ENCODE data around the gene PPP6R1. TPM values are rescaled to one million over a fixed set of nuclear protein-coding genes. Genes with fewer than 3 reads are reported as not detected.
"Not testable (repeated sequence)": the region's sequence is repeated elsewhere in the genome, so short reads cannot be mapped to it uniquely, and the experiment has no call there.

PPP6R1 gene
- total RNA-seq, 1 experiment from 2014 or later, result 96.7 TPM

GRCh38 chr19:55202199-55202598 lies 56.6 kb downstream of the PPP6R1 start:
- H3K9ac ChIP-seq (ENCODE audit: low read length); H3K27me3 ChIP-seq (ENCODE audit: insufficient read depth, low read length); H3K36me3 ChIP-seq (ENCODE audit: control insufficient read depth in 1 of 2, insufficient read depth in 2 of 2, low read length in 2 of 2); H3K79me2 ChIP-seq (ENCODE audit: insufficient read depth, low read length); H4K20me1 ChIP-seq (ENCODE audit: insufficient read depth); POLR2A ChIA-PET; H3K4me3 ChIP-seq (replicated peaks in 1 of 2; ENCODE audit: low read depth in 1 of 2, low read length in 2 of 2); H3K4me2 ChIP-seq (ENCODE audit: low read length); H3K9me2 ChIP-seq (ENCODE audit: insufficient read depth); intact Hi-C loops (cut with micrococcal nuclease); H3K9me3 ChIP-seq (ENCODE audit: control insufficient read depth in 1 of 2, insufficient read depth in 1 of 2, low read depth in 1 of 2, low read length in 2 of 2); DNase-seq (ENCODE audit: low read depth, low spot score); RAD21 ChIA-PET (ENCODE audit: low non-redundant PET in 1 of 2, low total read pairs in 2 of 2, uncharacterized antibody in 2 of 2, unreplicated experiment in 2 of 2); BruUV-seq (replicated peaks); H3K27ac ChIP-seq (ENCODE audit: low read depth, low read length); H2AFZ ChIP-seq (ENCODE audit: low read depth, low read length, poor library complexity, severe bottlenecking); ATAC-seq: not testable (repeated sequence)
- peaks cover 4 to 15% of the 10 kb centered on the region in 2 experiments for H3K4me1 ChIP-seq (ENCODE audit: control insufficient read depth in 1 of 2, insufficient read depth in 2 of 2, low read length in 2 of 2)
- 0 out of 6 replicates have a peak, but pooled peaks of 2 of the 3 experiments have one; percentile 18 to 24 for TF ChIP-seq CTCF (IDR thresholded peaks at IDR 0.05 in 2 of 3, conservative IDR thresholded peaks at IDR 0.05 in 1 of 3; ENCODE audit: borderline replicate concordance in 1 of 3, insufficient read depth in 1 of 3, low read depth in 2 of 3, low read length in 2 of 3)
- 0 out of 2 replicates have a peak, but pooled peaks have one; percentile 15 for TF ChIP-seq RAD21 (IDR thresholded peaks at IDR 0.05; ENCODE audit: low read depth)
- CTCF ChIA-PET, result interaction anchor here (0.6 kb wide), 1 partner anchor 56 kb away, joined by 5 read pairs; no protein-coding TSS in a partner anchor

GRCh38 chr19:55199620-55200204 lies 59.1 kb downstream of the PPP6R1 start:
- ChIA-PET CTCF (no interaction called here), POLR2A (no interaction called here)
- TF ChIP-seq CBX3 (IDR thresholded peaks at IDR 0.05; ENCODE audit: low read depth), result no peak
- TF ChIP-seq FOSL1 (IDR thresholded peaks at IDR 0.05; ENCODE audit: low read depth), result no peak
- no peak for TF ChIP-seq MAX (IDR thresholded peaks at IDR 0.05)
- TF ChIP-seq JUND (IDR thresholded peaks at IDR 0.05), result no peak
- no peak for TF ChIP-seq REST (IDR thresholded peaks at IDR 0.05; ENCODE audit: low read depth)
- no peak for TF ChIP-seq SIN3A (IDR thresholded peaks at IDR 0.05; ENCODE audit: low read depth)
- no peak for TF ChIP-seq CEBPB (IDR thresholded peaks at IDR 0.05; ENCODE audit: low read depth)
- TF ChIP-seq ATF3 (IDR thresholded peaks at IDR 0.05), result no peak
- TF ChIP-seq CTCF (IDR thresholded peaks at IDR 0.05 in 2 of 3, conservative IDR thresholded peaks at IDR 0.05 in 1 of 3; ENCODE audit: borderline replicate concordance in 1 of 3, insufficient read depth in 1 of 3, low read depth in 2 of 3, low read length in 2 of 3), result no peak
- TF ChIP-seq EZH2 (IDR thresholded peaks at IDR 0.05), result no peak

More at GRCh38 chr19:55199620-55200204, 59.1 kb downstream of the PPP6R1 start:
- H3K4me2 ChIP-seq (ENCODE audit: low read length), result no peak overlapping the region
- H3K27me3 ChIP-seq (ENCODE audit: insufficient read depth, low read length), result no peaks in the 10 kb centered on the region
- RAD21 ChIA-PET (ENCODE audit: low non-redundant PET in 1 of 2, low total read pairs in 2 of 2, uncharacterized antibody in 2 of 2, unreplicated experiment in 2 of 2), result no interaction called here
- BruUV-seq (replicated peaks), result no TSS peak
- ATAC-seq (no peak), DNase-seq (ENCODE audit: low read depth, low spot score) (no peak)
- intact Hi-C loops (cut with micrococcal nuclease), result no loop called here
- no peaks in the 10 kb centered on the region for H3K4me1 ChIP-seq (ENCODE audit: control insufficient read depth in 1 of 2, insufficient read depth in 2 of 2, low read length in 2 of 2)
- no peak overlapping the region for H3K9ac ChIP-seq (ENCODE audit: low read length)
- peaks cover 3 to 10% of the 10 kb centered on the region in 2 experiments; a peak in 3 of 4 replicates for H3K36me3 ChIP-seq (ENCODE audit: control insufficient read depth in 1 of 2, insufficient read depth in 2 of 2, low read length in 2 of 2)
- no peak overlapping the region for H2AFZ ChIP-seq (ENCODE audit: low read depth, low read length, poor library complexity, severe bottlenecking)
- no peak overlapping the region for H3K27ac ChIP-seq (ENCODE audit: low read depth, low read length)
- H3K79me2 ChIP-seq (ENCODE audit: insufficient read depth, low read length), result no peaks in the 10 kb centered on the region
- no peaks in the 10 kb centered on the region for H3K9me2 ChIP-seq (ENCODE audit: insufficient read depth)
- no peak overlapping the region for H3K4me3 ChIP-seq (replicated peaks in 1 of 2; ENCODE audit: low read depth in 1 of 2, low read length in 2 of 2)
- H4K20me1 ChIP-seq (ENCODE audit: insufficient read depth), result no peaks in the 10 kb centered on the region
- no peaks in the 10 kb centered on the region for H3K9me3 ChIP-seq (ENCODE audit: control insufficient read depth in 1 of 2, insufficient read depth in 1 of 2, low read depth in 1 of 2, low read length in 2 of 2)
